GM12892 (cell line): ENCODE measurements around the gene ADRA2B.

Experiments used
- POLR2A ChIP-seq: IDR thresholded peaks from 2 replicates; pipeline ENCODE4 v1.6.1; 2011; ENCODE audit warnings: low read depth, low read length, control low read depth
- POLR2AphosphoS5 ChIP-seq: IDR thresholded peaks from 2 replicates; pipeline ENCODE4 v1.6.1; 2011; ENCODE audit warnings: low read depth, low read length, control low read depth
- TAF1 ChIP-seq: IDR thresholded peaks from 2 replicates; pipeline ENCODE4 v1.6.1; 2011; ENCODE audit warnings: low read depth, mild to moderate bottlenecking, control low read depth, low read length, borderline replicate concordance

GRCh38 chr2:96082211-96083063 lies 33.9 kb downstream of the ADRA2B start:
- TF ChIP-seq POLR2A (no peak), POLR2AphosphoS5 (no peak), TAF1 (no peak)
